Suprapubic skin (tissue), 4 donors: Measurements from ENCODE around the gene RAB22A.

Experiments used
- CTCF ChIP-seq, 2 donors: fragments of 200-600 bp in 1 of 2; fragments of 450-650 bp in 1 of 2; sonication (generic) in 1 of 2; IDR thresholded peaks; one replicate each; pipeline ENCODE4 v1.5.1; 2016 to 2019; ENCODE audit warnings: antibody characterized with exemption in 2 of 2, mild to moderate bottlenecking in 1 of 2, moderate library complexity in 1 of 2
- EP300 ChIP-seq: sonication (generic); formaldehyde crosslinking; IDR thresholded peaks from one replicate; pipeline ENCODE4 v1.6.1; 2017; ENCODE audit warnings: antibody characterized with exemption
- POLR2A ChIP-seq, 2 donors: fragments of 450-650 bp; IDR thresholded peaks; one replicate each; pipeline ENCODE4 v1.6.1; 2017; ENCODE audit warnings: antibody characterized with exemption in 2 of 2, mild to moderate bottlenecking in 2 of 2, moderate library complexity in 2 of 2
- POLR2AphosphoS5 ChIP-seq, 3 donors: sonication (generic); formaldehyde crosslinking; IDR thresholded peaks; one replicate each; pipeline ENCODE4 v1.6.1; 2017; ENCODE audit warnings: antibody characterized with exemption in 3 of 3

DNA sequence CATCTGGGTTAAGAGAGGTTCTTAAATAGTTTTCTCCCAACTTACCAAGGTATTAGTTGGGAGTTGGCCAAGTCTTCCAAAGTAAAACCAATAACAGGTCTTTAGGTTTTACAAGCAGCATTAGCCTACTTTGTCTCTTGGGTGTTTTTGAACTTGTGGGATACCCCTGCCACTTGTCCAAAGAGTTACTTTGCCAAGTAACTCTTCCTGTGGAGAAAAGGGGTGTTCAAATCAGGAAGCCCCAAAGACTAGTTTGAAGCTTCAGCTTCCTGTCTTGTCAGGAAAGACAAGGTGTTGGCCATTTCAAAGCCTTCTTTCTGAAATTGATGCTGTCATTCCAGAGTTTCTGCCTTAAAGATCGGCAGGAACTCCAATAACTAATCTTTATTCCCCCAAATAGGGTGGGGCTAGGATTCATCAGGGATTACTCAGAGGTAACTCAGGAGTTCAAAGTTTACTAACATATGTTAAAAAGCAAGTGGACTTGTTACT, 822 bp downstream of the RAB22A start:
- TF ChIP-seq POLR2A (IDR thresholded peaks at IDR 0.05) (no peak), CTCF (IDR thresholded peaks at IDR 0.05) (no peak), POLR2AphosphoS5 (IDR thresholded peaks at IDR 0.05) (no peak), EP300 (no peak)
